ENCODE results near the gene HOMER3. TPM values are rescaled to one million over a fixed set of nuclear protein-coding genes. Genes with fewer than 3 reads are reported as not detected.
"Not testable (repeated sequence)": the region's sequence is repeated elsewhere in the genome, so short reads cannot be mapped to it uniquely, and the experiment has no call there.

HOMER3 gene
- total RNA-seq, 1 donor from 2014 or later, result 29.3 TPM

DNA sequence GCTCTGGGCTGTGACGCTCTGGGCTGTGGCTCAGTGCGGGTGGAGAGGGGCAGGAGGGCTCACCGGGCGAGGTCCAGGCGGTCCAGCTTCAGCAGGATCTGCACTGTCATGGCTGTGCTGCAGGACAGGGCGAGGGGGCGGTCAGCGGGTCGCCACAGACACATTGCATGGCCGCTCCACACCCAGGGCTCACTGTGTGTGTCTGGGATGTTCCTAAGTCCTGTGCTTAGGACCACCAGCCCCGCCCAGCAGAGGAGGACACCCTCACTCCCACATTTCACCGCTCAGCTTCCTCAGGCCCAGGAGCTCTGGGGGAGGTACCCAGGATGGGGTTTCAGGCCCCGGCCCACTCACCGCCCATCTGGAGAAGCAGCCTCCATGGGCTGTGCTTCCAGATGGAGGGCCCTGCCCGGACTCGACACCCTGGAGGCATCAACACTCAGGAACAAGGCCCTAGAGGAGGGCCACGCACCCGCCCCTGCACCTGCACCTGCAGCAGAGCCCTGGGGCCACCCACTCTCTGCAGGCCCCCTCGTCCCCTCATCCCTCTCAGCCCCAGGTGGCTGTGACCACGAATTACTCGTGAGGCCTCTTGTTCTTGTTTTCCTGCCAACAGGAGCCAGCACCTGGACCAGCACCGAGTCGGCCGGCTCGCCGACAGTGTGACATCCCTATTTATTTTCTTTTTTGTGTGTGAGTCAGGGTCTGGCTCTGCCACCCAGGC lies 35.3 kb downstream of the HOMER3 start:
- intact Hi-C loops (cut with DNase I), result no loop called here
- no peak overlapping the region for H3K27ac ChIP-seq
- H3K36me3 ChIP-seq, result peaks cover 68% of the 10 kb centered on the region
- no peak for ATAC-seq
- peak; percentile 59 for DNase-seq
- no peak for TF ChIP-seq CTCF (IDR thresholded peaks at IDR 0.05)
- H3K4me3 ChIP-seq, result no peak overlapping the region
- no peaks in the 10 kb centered on the region for H3K4me1 ChIP-seq
- H3K9me3 ChIP-seq, result no peaks in the 10 kb centered on the region
- H3K27me3 ChIP-seq, result no peaks in the 10 kb centered on the region

GRCh38 chr19:18905058-18905456 lies 36.0 kb downstream of the HOMER3 start:
- Histone ChIP-seq H3K9me3 (no peaks in the 10 kb centered on the region), H3K27ac (no peak overlapping the region), H3K27me3 (no peaks in the 10 kb centered on the region), H3K4me3 (no peak overlapping the region), H3K36me3 (peaks cover 70% of the 10 kb centered on the region), H3K4me1 (no peaks in the 10 kb centered on the region)
- ATAC-seq, result no peak
- intact Hi-C loops (cut with DNase I), result no loop called here
- no peak for TF ChIP-seq CTCF (IDR thresholded peaks at IDR 0.05)
- DNase-seq, result no peak

DNA sequence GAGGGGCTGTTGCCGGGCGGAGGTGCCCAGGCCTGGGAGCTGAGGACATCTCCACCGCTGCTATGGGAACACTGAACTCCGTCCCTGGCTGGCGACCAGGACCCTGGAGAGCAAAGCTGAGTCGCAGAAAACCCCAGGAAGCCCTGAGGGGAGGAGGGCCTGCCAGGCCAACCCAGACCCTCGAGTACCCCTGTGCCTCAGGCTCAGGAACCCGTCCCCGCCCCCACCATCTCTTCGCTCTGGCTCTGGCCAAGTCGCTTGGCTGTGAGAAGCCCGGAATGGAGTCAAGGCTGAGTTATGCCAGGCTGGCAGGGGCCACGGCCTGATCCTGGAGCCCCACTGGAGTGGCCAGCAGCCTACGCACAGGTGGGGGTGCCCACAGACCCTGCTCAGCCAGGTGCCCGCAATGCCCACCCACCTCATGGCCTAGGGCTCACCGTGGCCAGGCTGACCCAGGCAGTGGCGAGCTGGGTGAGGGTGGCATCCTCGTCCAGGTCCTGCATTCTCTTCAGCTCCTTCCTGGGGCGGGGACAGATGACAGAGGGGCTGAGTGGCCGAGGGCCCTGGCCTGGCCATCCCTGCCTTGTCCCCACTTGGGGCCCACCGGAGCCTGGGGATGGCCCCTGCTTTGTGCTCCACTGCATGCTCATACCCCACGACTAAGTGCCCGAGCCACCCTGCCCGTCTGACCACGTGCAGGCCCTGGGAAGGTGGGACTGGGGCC lies 36.5 kb downstream of the HOMER3 start:
- ATAC-seq (no peak), DNase-seq (peak; percentile 59)
- Histone ChIP-seq H3K36me3 (peaks cover 76% of the 10 kb centered on the region), H3K27ac (no peak overlapping the region), H3K4me1 (no peaks in the 10 kb centered on the region), H3K9me3 (no peaks in the 10 kb centered on the region), H3K4me3 (no peak overlapping the region), H3K27me3 (no peaks in the 10 kb centered on the region)
- TF ChIP-seq CTCF (IDR thresholded peaks at IDR 0.05), result no peak
- intact Hi-C loops (cut with DNase I), result no loop called here

- H3K36me3 ChIP-seq, result peaks cover 78% of the 10 kb centered on the region
- no peaks in the 10 kb centered on the region for H3K9me3 ChIP-seq
- H3K27ac ChIP-seq, result no peak overlapping the region
- no peak overlapping the region for H3K4me3 ChIP-seq
- no peak for TF ChIP-seq CTCF (IDR thresholded peaks at IDR 0.05)
- intact Hi-C loops (cut with DNase I), result no loop called here
- no peaks in the 10 kb centered on the region for H3K27me3 ChIP-seq
- peak; percentile 52 for DNase-seq
- ATAC-seq, result no peak
- H3K4me1 ChIP-seq, result no peaks in the 10 kb centered on the region
Observed at GRCh38 chr19:18903156-18904037, 37.6 kb downstream of the HOMER3 start.

DNA sequence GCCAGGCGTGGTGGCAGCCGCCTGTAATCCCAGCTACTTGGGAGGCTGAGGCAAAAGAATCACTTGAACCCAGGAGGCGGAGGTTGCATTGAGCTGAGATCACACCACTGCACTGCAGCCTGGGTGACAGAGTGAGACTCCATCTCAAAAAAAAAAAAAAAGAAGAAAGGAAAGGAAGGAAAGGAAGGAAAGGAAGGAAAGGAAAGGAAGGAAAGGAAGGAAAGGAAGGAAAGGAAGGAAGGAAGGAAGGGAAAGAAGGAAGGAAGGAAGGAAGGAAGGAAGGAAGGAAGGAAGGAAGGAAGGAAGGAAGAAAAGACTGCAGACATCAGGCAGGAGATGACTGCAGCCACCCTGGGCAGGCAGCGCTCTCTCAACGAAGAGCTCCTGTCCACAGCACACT lies 38.5 kb downstream of the HOMER3 start:
- intact Hi-C loops (cut with DNase I); H3K4me1 ChIP-seq; H3K9me3 ChIP-seq; H3K4me3 ChIP-seq; H3K27me3 ChIP-seq; DNase-seq; H3K27ac ChIP-seq; ATAC-seq: not testable (repeated sequence)
- peaks cover 72% of the 10 kb centered on the region for H3K36me3 ChIP-seq

Data from upper lobe of right lung (tissue), 1 donor.